Inferior parietal cortex (tissue), 1 donor: ENCODE data around the gene DYNLRB2.

ENCODE experiments used
- DNase-seq: peaks from one replicate; pipeline ENCODE4 v3.0.0-alpha.2; 2016; ENCODE audit errors: extremely low spot score

The DYNLRB2 gene

DNA sequence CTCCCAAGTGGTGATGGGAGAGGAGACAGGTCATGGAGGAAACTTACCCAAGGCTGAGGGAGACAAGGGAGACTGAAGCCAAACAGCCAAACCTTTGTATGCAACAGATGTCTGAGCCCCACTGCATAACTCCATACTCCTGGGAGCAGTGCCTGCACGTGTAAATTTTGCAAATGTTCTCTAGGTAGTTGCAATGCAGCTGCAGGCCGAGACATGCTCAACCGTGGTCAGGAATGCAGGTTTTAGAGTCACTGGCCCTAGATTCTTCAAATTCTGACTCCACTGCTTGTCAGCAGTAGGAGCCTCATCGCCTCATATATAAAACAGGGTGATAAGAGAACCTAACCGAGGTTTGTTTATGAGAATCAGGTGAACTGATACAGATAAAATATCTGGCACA is 11.5 kb downstream of the DYNLRB2 start:
- DNase-seq, result no peak

DNA sequence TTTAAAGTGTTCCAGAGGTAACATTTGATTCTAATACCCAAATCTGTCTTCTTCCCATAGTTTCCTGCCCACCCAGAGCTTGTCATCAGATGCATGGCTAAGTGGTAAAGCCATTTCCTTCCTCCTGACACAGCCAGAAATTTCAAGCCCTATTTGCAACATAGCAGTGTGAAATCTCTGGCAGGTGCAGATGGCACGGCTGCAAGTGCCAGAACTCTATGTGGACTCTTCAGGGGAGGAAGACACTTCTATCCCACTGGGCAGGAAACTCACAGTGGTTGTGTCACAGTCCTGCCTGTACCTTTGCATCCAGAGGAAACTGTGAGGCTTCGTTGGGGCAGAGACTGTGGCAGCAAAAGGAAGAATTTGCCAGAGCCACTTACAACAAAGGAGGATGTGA is 13.2 kb downstream of the DYNLRB2 start:
- no peak for DNase-seq

DNA sequence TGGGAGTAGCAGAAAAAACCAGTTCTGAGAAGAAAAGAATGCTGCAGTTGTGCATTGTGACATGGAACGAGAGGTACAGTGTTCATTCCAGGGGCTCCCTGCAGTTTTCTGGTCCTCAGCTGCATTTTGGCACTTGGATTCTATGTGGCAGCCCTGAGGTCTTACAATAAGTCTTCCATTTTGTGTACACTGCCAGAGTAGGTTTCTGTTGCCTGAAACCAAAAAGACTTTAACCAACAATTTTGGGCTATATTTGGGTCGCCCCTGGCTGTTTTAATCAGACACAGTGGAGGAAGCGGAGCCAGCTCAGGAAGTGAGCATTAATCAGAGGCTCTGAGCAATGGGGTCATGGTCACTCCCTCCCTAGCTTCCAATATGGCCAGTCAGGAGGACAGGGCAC is 15.7 kb downstream of the DYNLRB2 start:
- DNase-seq, result no peak

DNA sequence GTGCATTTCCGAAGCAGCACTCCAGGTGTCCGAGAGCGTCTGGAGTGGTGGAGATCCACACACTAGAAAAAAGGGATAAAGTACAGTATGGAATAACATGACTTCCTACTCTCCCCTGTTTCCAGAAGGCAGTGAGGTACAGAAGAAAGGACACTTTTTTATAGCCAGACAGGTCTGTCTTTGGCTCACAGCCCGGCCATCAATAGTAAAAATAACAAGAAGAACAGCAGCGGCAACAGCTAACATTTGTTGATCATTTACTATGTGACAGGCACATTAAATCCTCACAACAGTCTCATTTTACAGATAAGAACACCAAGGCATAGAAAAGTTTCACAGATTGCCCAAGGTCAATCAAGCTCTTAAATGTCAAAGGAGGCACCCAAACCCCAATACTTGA is 16.2 kb downstream of the DYNLRB2 start:
- no peak for DNase-seq

DNA sequence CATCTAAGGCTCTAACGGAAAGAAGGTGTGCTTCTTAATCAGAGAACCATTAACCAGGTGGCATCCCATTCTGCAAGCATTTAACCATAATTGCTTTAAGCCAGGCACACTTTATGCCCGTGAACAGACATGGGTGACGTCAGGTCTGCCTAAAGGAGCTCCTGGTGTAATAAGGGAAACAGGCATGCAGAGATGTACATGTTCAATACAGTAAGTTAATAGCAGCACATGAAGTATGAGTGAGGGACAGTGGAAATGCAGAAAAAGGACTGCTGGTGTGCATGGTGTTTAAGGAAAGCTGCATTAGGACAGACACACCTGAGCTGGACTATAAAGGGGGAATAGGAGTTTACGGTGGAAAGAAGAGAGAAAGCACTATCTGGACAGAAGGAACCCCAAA is 18.6 kb downstream of the DYNLRB2 start:
- DNase-seq, result no peak

- DNase-seq, result no peak
Observed at GRCh38 chr16:80563066-80563465, 22.3 kb downstream of the DYNLRB2 start.

- no peak for DNase-seq
Observed at GRCh38 chr16:80564394-80564793, 23.6 kb downstream of the DYNLRB2 start.

DNA sequence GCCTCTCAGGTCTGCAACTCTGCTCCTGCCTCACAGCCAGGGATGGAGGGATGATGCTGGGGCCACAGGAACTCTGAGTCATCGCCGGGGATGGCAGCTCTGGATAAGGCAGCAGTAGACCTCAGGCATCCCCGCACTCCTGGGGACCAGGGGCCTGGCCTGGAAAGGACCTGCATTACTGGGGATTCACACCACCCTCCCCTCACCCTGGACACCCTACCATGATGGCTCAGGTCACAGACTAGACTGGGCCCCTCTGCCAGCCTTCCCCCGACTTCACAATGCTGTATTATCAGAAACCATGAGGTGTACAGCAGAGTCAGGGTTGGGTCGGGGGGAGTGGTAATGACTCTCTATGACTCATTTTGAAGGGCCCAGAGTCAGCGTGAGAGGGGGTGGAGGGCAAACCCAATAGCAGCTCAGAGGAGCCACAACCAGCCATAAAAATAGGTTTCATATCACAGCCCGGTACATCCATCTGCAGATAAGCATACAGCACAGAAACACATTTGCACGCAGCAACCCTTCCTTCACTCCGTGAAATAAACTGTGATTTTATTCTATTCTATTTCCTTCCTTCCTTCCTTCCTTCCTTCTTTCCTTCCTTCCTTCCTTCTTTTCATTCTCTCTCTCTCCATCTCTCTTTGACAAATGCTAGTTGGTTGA is 28.8 kb downstream of the DYNLRB2 start:
- DNase-seq, result no peak

DNA sequence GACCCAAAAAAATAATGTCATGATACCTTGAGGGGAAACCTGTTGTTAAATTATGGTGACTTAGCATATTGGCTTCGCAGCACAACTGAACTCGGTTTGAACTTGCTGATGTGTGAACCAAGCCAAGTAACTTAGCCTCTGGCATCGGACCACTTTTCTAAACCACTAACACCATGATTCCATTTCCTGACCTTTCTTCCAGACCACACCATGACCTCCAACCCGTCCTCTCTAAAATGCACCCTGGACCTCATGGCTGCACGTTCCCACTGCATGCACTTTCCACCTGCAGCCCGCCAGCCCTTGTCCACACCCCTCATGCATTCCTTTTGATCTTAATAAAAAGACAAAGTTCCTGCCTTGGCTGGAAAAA is 29.3 kb downstream of the DYNLRB2 start:
- no peak for DNase-seq

- DNase-seq, result no peak
Observed at GRCh38 chr16:80573700-80574120, 32.9 kb downstream of the DYNLRB2 start.

- DNase-seq, result no peak
Observed at GRCh38 chr16:80576343-80576912, 35.6 kb downstream of the DYNLRB2 start.

- no peak for DNase-seq
Observed at GRCh38 chr16:80577485-80578280, 36.9 kb downstream of the DYNLRB2 start.

GRCh38 chr16:80580109-80580832 is 39.5 kb downstream of the DYNLRB2 start:
- DNase-seq, result no peak

DNA sequence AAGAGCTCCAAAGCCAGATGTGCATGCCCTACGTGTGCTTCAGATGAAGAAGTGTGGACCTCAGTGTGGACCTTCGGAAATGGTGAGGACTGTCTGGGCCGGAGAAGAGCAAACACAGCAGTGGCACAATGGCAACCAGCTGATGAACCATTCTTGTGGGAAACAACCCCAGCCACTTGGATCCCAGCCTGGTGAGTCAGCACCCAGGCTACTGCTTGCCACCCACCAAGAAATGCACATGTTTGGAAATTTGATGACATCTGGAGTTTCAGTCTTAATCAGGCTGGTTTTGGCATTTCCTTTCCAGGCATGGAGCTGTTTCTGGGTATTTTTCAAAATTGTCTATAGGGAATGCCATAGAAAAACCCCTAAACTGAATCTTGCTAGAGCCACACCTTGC is 42.7 kb downstream of the DYNLRB2 start:
- no peak for DNase-seq

DNA sequence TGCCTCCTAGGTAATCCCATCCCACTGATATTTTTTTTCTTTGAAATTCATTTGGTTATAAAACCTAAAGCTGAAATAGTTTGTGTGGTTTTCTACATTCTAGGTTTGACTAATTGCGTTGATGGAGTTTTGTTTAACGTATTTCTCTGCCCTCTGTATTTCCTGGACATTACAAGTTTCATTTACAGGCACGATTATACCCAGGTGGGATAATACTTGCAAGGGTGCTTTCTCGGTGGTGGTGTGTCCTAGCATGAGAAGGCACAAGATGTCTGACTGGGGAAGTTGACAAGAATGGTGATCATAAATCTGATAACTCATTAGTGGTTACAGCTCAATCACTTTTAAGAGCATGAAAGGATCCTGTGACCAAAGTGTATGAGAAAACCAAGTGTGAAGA is 45.0 kb downstream of the DYNLRB2 start:
- no peak for DNase-seq

GRCh38 chr16:80586476-80586875 is 45.7 kb downstream of the DYNLRB2 start:
- no peak for DNase-seq

GRCh38 chr16:80587071-80587470 is 46.3 kb downstream of the DYNLRB2 start:
- no peak for DNase-seq

DNA sequence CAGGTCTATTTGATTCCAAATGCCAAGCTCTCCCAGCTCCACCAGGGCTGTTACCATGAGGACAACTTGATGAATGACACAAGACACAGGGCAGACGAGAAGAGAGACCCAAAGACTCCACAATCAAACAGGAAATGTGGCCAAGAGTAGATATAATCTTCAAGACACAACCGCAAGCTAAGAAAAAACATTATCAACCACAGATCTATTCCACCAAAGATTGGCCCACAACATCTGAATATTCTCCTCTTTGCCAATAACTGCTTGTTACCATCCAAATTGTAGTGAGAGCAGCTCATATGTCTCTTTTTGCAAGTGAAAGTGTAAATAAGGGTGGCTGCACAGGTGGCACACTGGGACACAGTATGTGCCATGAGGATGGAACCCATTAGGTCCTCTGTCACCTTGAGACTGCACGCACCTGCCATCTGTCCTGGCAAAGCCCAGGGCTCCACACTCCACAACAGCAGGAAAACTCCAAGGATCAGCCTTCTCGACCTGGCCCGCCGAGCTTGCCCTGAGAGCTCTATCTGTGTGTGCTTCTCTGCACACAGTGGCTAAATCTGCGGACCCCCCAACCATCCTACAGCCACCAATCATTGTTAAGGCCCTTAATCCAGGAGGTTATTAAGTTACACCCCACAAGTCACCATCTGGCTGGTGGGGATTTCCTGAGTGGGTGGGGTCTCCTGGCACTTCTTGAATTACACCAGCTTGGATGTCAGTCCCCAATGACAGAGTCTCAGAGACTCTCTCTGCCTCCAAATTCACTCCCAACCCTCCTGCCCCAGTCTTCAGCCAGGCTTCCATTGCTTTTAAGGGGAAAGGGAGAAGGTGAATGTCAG is 50.5 kb downstream of the DYNLRB2 start:
- DNase-seq, result no peak

DNA sequence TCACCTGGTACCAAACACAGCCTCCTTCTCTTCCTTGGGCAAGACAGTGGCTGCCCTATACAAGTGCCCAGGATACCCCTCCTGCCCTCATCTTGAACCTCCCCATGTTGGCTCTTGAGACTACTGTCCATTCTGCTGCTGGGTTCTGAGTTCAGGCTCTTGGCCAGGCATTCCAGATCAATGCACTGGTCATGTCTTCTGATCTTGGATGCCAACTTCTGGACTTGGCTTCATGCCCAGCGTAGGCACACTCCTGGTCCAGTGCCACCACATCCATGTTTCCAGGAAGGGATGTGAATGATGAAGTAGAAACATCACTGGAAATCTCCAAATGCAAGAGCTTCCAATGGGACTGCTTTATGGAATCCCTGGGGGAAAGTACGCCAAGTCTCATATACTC is 51.5 kb downstream of the DYNLRB2 start:
- DNase-seq, result no peak

DNA sequence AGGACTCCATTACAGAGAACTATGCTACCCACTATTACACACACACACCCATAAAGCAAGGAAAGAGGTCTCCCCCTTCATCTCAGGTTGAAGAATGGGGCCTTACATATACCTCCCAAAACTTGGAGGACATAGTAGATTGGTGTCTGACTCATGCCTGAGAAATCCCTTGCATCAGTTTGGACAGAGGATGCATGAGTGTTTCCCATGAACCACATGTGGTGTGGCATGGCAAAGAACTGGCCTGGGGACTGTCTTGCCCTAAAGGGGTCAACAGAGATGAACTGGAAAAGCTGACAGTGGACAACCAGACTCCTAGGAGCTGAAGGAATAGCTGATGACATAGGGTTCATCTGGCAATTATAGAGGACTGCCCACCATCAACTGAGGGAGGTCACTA is 54.0 kb downstream of the DYNLRB2 start:
- no peak for DNase-seq

DNA sequence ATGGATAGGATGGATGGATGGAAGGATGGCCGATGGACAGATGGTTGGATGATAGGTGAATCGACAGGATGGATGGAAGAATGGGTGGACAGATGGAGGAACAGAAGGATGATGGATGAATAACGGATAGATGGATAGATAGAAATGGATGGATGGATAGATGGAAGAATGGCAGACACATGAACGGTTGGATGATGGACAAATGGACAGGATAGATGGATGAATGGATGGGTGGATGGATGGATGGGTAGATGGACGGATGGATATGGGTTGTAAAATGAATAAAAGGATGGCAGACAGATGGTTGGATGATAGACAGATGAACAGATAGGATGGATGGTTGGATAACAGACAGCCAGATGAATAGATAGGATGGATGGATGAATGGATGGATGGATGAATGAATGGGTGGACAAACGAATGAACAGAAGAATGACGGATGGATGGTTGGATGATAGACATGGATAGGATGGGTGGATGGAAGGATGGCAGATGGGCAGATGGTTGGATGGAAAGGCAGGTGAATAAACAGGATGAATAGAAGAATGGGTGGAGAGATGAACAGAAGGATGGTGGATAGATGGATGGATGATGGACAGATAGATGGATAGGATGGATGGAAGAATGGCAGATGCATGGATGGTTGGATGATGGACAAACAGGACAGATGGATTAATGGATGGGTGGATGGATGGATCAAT is 55.9 kb downstream of the DYNLRB2 start:
- DNase-seq, result no peak
